Hippocampal formation (tissue), 2 donors: ENCODE results near the gene NOXO1.
A peak's percentile ranks its signal among the peaks of the same experiment; 100 is the strongest.
"Not testable (repeated sequence)": the region's sequence is repeated elsewhere in the genome, so short reads cannot be mapped to it uniquely, and the experiment has no call there.

ENCODE experiments used
- DNase-seq, 2 donors: peaks; one replicate each; lab custom pipeline; 2025; lab: John Stamatoyannopoulos, UW

The NOXO1 gene

GRCh38 chr16:2011726-2012125, 30.5 kb upstream of the NOXO1 start:
- not testable (repeated sequence) for DNase-seq

GRCh38 chr16:2009791-2010510, 28.7 kb upstream of the NOXO1 start, which contains the start of gene ZNF598:
ZNF598 (minus strand) TSS chr16:2009821.
- peak; percentile 75 to 76 for DNase-seq

GRCh38 chr16:2009164-2009711, 28.0 kb upstream of the NOXO1 start:
- no peak for DNase-seq

GRCh38 chr16:2008631-2009163, 27.4 kb upstream of the NOXO1 start:
- DNase-seq, result no peak

- no peak for DNase-seq
Measured at GRCh38 chr16:2008009-2008526, 26.8 kb upstream of the NOXO1 start.

GRCh38 chr16:2007081-2007836, 26.0 kb upstream of the NOXO1 start:
- no peak for DNase-seq

- DNase-seq, result no peak
Measured at GRCh38 chr16:2006317-2006716, 25.0 kb upstream of the NOXO1 start.

GRCh38 chr16:2005646-2006045, 24.4 kb upstream of the NOXO1 start:
- DNase-seq, result peak in 1 of 2 donors; percentile 19

GRCh38 chr16:2004795-2005517, 23.7 kb upstream of the NOXO1 start:
- DNase-seq, result no peak

- DNase-seq, result peak; percentile 34 to 52
Measured at GRCh38 chr16:2003827-2004641, 22.8 kb upstream of the NOXO1 start.

- DNase-seq, result no peak
Measured at GRCh38 chr16:2003231-2003826, 22.1 kb upstream of the NOXO1 start.

- DNase-seq, result no peak
Measured at GRCh38 chr16:2002406-2003230, 21.3 kb upstream of the NOXO1 start.

GRCh38 chr16:2001456-2002355, 20.4 kb upstream of the NOXO1 start:
- no peak for DNase-seq

GRCh38 chr16:2001035-2001434, 19.8 kb upstream of the NOXO1 start:
- no peak for DNase-seq

- no peak for DNase-seq
Measured at GRCh38 chr16:1999866-2000514, 18.7 kb upstream of the NOXO1 start.

GRCh38 chr16:1998852-1999801, 17.9 kb upstream of the NOXO1 start:
- no peak for DNase-seq

GRCh38 chr16:1998360-1998835, 17.1 kb upstream of the NOXO1 start:
- no peak for DNase-seq
